IMR-90 (cell line): ENCODE results near the gene WSB2. TPM values are rescaled to one million over a fixed set of nuclear protein-coding genes. Genes with fewer than 3 reads are reported as not detected.

Source experiments
- ATAC-seq: fragments of 200-7000 bp; cut with Tn5 transposase; 2 replicates; pipeline ENCODE4 v1.9.1; 2020; ENCODE audit warnings: low read depth, mild to moderate bottlenecking, moderate library complexity
- BruUV-seq: library from RNA; stranded (reverse); fragments of 400-500 nt; replicated peaks from 2 replicates; lab custom pipeline; 2021; lab: Mats Ljungman, UMichigan
- CTCF ChIA-PET: fragments of 300-600 bp; formaldehyde crosslinking; extraction: SDS; loops from one replicate; lab custom pipeline; 2021; ENCODE audit warnings: antibody characterized with exemption; lab: Yijun Ruan, JAX
- POLR2A ChIA-PET: fragments of 300-600 bp; sonication (Branson Sonifier 250); formaldehyde crosslinking; loops from one replicate; lab custom pipeline; 2022; ENCODE audit warnings: antibody characterized with exemption; ENCODE audit not compliant: unreplicated experiment; lab: Charles Lee
- DNase-seq: peaks from one replicate; pipeline ENCODE4 v3.0.0; 2013
- H2AFZ ChIP-seq: replicated peaks from 2 replicates; pipeline ENCODE3; 2013; ENCODE audit warnings: low read length, mild to moderate bottlenecking; ENCODE audit not compliant: poor library complexity
- H2AK5ac ChIP-seq: 2 replicates; pipeline ENCODE4 v1.6.1; 2013; ENCODE audit warnings: low read depth, low read length, inconsistent platforms
- H2AK9ac ChIP-seq: replicated peaks from 2 replicates; pipeline ENCODE3; 2013; ENCODE audit warnings: mild to moderate bottlenecking, low read depth, low read length, moderate library complexity; ENCODE audit not compliant: poor library complexity
- H2BK120ac ChIP-seq: 2 replicates; pipeline ENCODE4 v1.6.1; 2013; ENCODE audit warnings: low read depth, low read length, inconsistent platforms
- H2BK15ac ChIP-seq: 3 replicates; pipeline ENCODE4 v1.6.1; 2013; ENCODE audit warnings: low read depth, low read length, inconsistent platforms
- H2BK20ac ChIP-seq: 2 replicates; pipeline ENCODE4 v1.6.1; 2013; ENCODE audit warnings: low read depth, mild to moderate bottlenecking, inconsistent platforms, low read length, moderate library complexity
- H2BK5ac ChIP-seq: 2 replicates; pipeline ENCODE4 v1.6.1; 2013; ENCODE audit warnings: mild to moderate bottlenecking, low read depth, low read length, inconsistent platforms; ENCODE audit not compliant: poor library complexity, severe bottlenecking
- H3K14ac ChIP-seq: replicated peaks from 2 replicates; pipeline ENCODE4 v1.6.1; 2013; ENCODE audit warnings: low read depth, low read length, inconsistent platforms
- H3K18ac ChIP-seq: 2 replicates; pipeline ENCODE4 v1.6.1; 2013; ENCODE audit warnings: low read depth, low read length, control low read depth
- H3K23ac ChIP-seq: 2 replicates; pipeline ENCODE4 v1.6.1; 2013; ENCODE audit warnings: low read depth, low read length, inconsistent platforms
- H3K27ac ChIP-seq: 2 replicates; pipeline ENCODE4 v1.5.1; 2013; ENCODE audit warnings: mild to moderate bottlenecking, control low read depth, low read length; ENCODE audit not compliant: insufficient read depth
- H3K27me3 ChIP-seq: 2 replicates; pipeline ENCODE4 v1.6.1; 2013; ENCODE audit warnings: low read length; ENCODE audit not compliant: control insufficient read depth, insufficient read depth
- H3K36me3 ChIP-seq: 2 replicates; pipeline ENCODE4 v1.6.1; 2013; ENCODE audit warnings: low read length, mixed read lengths; ENCODE audit not compliant: control insufficient read depth, insufficient read depth
- H3K4ac ChIP-seq: 2 replicates; pipeline ENCODE4 v1.6.1; 2013; ENCODE audit warnings: low read depth, low read length, inconsistent platforms
- H3K4me1 ChIP-seq: 2 replicates; pipeline ENCODE4 v1.6.1; 2013; ENCODE audit warnings: low read length, mixed read lengths; ENCODE audit not compliant: control insufficient read depth, insufficient read depth
- H3K4me2 ChIP-seq: 2 replicates; pipeline ENCODE4 v1.6.1; 2013; ENCODE audit warnings: low read depth, mild to moderate bottlenecking, control low read depth, low read length, moderate library complexity
- H3K4me3 ChIP-seq: 2 replicates; pipeline ENCODE4 v1.5.1; 2013; ENCODE audit warnings: low read depth, mild to moderate bottlenecking, control low read depth, low read length, moderate library complexity; ENCODE audit not compliant: insufficient read depth
- H3K56ac ChIP-seq: 2 replicates; pipeline ENCODE4 v1.6.1; 2013; ENCODE audit warnings: low read length, inconsistent platforms; ENCODE audit not compliant: insufficient read depth; ENCODE audit errors: extremely low read depth
- H3K79me1 ChIP-seq, 2 experiments: 2 replicates each; pipeline ENCODE4 v1.6.1; 2013; ENCODE audit warnings: low read length in 2 of 2, inconsistent platforms in 1 of 2, low read depth in 1 of 2
- H3K9ac ChIP-seq: 2 replicates; pipeline ENCODE4 v1.6.1; 2013; ENCODE audit warnings: low read depth, low read length, control low read depth
- H3K9me1 ChIP-seq: 2 replicates; pipeline ENCODE4 v1.6.1; 2013; ENCODE audit warnings: low read length, inconsistent platforms; ENCODE audit not compliant: insufficient read depth
- H3K9me3 ChIP-seq: 2 replicates; pipeline ENCODE4 v1.6.1; 2013; ENCODE audit warnings: low read length; ENCODE audit not compliant: control insufficient read depth, insufficient read depth
- H4K20me1 ChIP-seq: 2 replicates; pipeline ENCODE4 v1.6.1; 2013; ENCODE audit warnings: low read length, inconsistent platforms; ENCODE audit not compliant: insufficient read depth
- H4K5ac ChIP-seq: 2 replicates; pipeline ENCODE4 v1.6.1; 2013; ENCODE audit warnings: mild to moderate bottlenecking, low read depth, low read length, control low read depth
- H4K8ac ChIP-seq, 2 experiments: 2 replicates each; pipeline ENCODE4 v1.6.1; 2013; ENCODE audit warnings: low read depth in 2 of 2, low read length in 2 of 2, control low read depth in 1 of 2, inconsistent platforms in 1 of 2
- H4K91ac ChIP-seq: 2 replicates; pipeline ENCODE4 v1.6.1; 2013; ENCODE audit warnings: low read depth, low read length, inconsistent platforms; ENCODE audit not compliant: insufficient read depth
- BHLHE40 ChIP-seq: fragments of 150-350 bp; IDR thresholded peaks from 2 replicates; pipeline ENCODE4 v1.6.1; 2016; ENCODE audit warnings: mild to moderate bottlenecking, low read depth, low read length
- CEBPB ChIP-seq: IDR thresholded peaks from 2 replicates; pipeline ENCODE4 v1.6.1; 2012; ENCODE audit warnings: low read depth, low read length, improper control_type of control experiment
- CTCF ChIP-seq: conservative IDR thresholded peaks from 2 replicates; pipeline ENCODE4 v1.5.1; 2012; ENCODE audit warnings: mild to moderate bottlenecking, low read depth, low read length, improper control_type of control experiment
- ELK1 ChIP-seq: fragments of 150-350 bp; IDR thresholded peaks from 2 replicates; pipeline ENCODE4 v1.6.1; 2016; ENCODE audit warnings: low read depth, mild to moderate bottlenecking, low read length, moderate library complexity, borderline replicate concordance
- FOS ChIP-seq: fragments of 150-350 bp; IDR thresholded peaks from 2 replicates; pipeline ENCODE4 v1.6.1; 2016; ENCODE audit warnings: low read depth, low read length
- NFE2L2 ChIP-seq: fragments of 150-350 bp; IDR thresholded peaks from 2 replicates; pipeline ENCODE4 v1.6.1; 2016; ENCODE audit warnings: low read depth, mild to moderate bottlenecking, low read length
- POLR2A ChIP-seq: IDR thresholded peaks from 2 replicates; pipeline ENCODE4 v1.6.1; 2012; ENCODE audit warnings: mild to moderate bottlenecking, low read depth, low read length
- RAD21 ChIP-seq: IDR thresholded peaks from 2 replicates; pipeline ENCODE4 v1.6.1; 2012; ENCODE audit warnings: low read length, improper control_type of control experiment
- RCOR1 ChIP-seq: IDR thresholded peaks from 2 replicates; pipeline ENCODE4 v1.6.1; 2012; ENCODE audit warnings: mild to moderate bottlenecking, low read length, improper control_type of control experiment; ENCODE audit not compliant: insufficient replicate concordance
- RFX5 ChIP-seq: IDR thresholded peaks from 2 replicates; pipeline ENCODE4 v1.8.0; 2012; ENCODE audit warnings: low read depth, mild to moderate bottlenecking, low read length, moderate library complexity
- USF2 ChIP-seq: fragments of 150-350 bp; IDR thresholded peaks from 2 replicates; pipeline ENCODE4 v1.6.1; 2017; ENCODE audit warnings: mild to moderate bottlenecking, antibody characterized with exemption, low read length, low read depth
- WGBS, 2 experiments: methylation state at CpG; one replicate each; pipeline versions ENCODE4 v1.1.5 to v1.1.7; 2013; ENCODE audit warnings: missing lambda C conversion rate in 2 of 2; ENCODE audit not compliant: insufficient read length in 1 of 2; ENCODE audit errors: extremely low coverage in 2 of 2; 5-methylcytosine and 5-hydroxymethylcytosine counted together
- dilution Hi-C: fragments of 300-500 bp; cut with HindIII; formaldehyde crosslinking; loops from one replicate; pipeline ENCODE4 v1.14.3; 2018; ENCODE audit warnings: low sequenced_read_pairs; ENCODE audit not compliant: unreplicated experiment
- in situ Hi-C: fragments of 300-500 bp; cut with MboI; formaldehyde crosslinking; loops from 3 replicates; pipeline ENCODE4 v1.14.3; 2019; ENCODE audit warnings: low sequenced_read_pairs, inconsistent platforms, mixed read lengths
- intact Hi-C: fragments of 100-400 bp; cut with micrococcal nuclease; formaldehyde crosslinking; loops from 2 replicates; pipeline ENCODE4 v1.10.0; 2022
- polyA plus RNA-seq, 3 experiments: library from polyadenylated mRNA; depleted of rRNA; stranded (reverse); fragments of >200 nt; gene quantifications; 2 replicates each; pipeline ENCODE4 v1.2.3, GENCODE V29; 2012; ENCODE audit warnings: low replicate concordance in 1 of 3
- total RNA-seq: library from RNA; depleted of rRNA; stranded (reverse); fragments of >200 nt; gene quantifications from 2 replicates; pipeline ENCODE4 v1.2.3, GENCODE V29; 2012

The WSB2 gene
- total and polyA plus RNA-seq, 2 of the 4 experiments (the other 2 are of a cell fraction), result 92.8 to 180 TPM

- H2BK15ac ChIP-seq, result no peak overlapping the region
- no peak overlapping the region for H4K8ac ChIP-seq
- H3K9ac ChIP-seq, result no peak overlapping the region
- H3K4me3 ChIP-seq, result no peak overlapping the region
- no peak overlapping the region for H2AK5ac ChIP-seq
- no peak overlapping the region for H3K14ac ChIP-seq
- no peak overlapping the region for H2AK9ac ChIP-seq
- TF ChIP-seq FOS, result no peak
- no peak for TF ChIP-seq CEBPB
- no peak for TF ChIP-seq RAD21
- TF ChIP-seq NFE2L2, result no peak
- no peak for TF ChIP-seq USF2
- TF ChIP-seq RCOR1, result no peak
- TF ChIP-seq CTCF, result no peak
- TF ChIP-seq BHLHE40, result no peak
- no peak for TF ChIP-seq ELK1
- TF ChIP-seq RFX5, result no peak
- TF ChIP-seq POLR2A, result no peak
- H3K4me2 ChIP-seq, result no peak overlapping the region
- H3K18ac ChIP-seq, result no peak overlapping the region
- H2AFZ ChIP-seq, result no peak overlapping the region
- CTCF ChIA-PET, result no interaction called here
- H3K9me1 ChIP-seq, result peaks cover 2% of the 10 kb centered on the region; the same call in 1 of the 2 replicates
- dilution Hi-C loops, result no loop called here
- no peaks in the 10 kb centered on the region for H4K20me1 ChIP-seq
- H2BK5ac ChIP-seq, result no peak overlapping the region
- intact Hi-C loops, result no loop called here
- no peak for ATAC-seq
- DNase-seq, result no peak
- H3K4me1 ChIP-seq, result no peaks in the 10 kb centered on the region
- no peak overlapping the region for H2BK120ac ChIP-seq
- H3K36me3 ChIP-seq, result peaks cover 11% of the 10 kb centered on the region
- no peaks in the 10 kb centered on the region for H3K79me1 ChIP-seq
- no peak overlapping the region for H3K4ac ChIP-seq
- no peaks in the 10 kb centered on the region for H3K27me3 ChIP-seq
- H3K9me3 ChIP-seq, result peaks cover 3% of the 10 kb centered on the region; the same call in 1 of the 2 replicates
- H3K27ac ChIP-seq, result no peak overlapping the region
- BruUV-seq, result no TSS peak
- no peak overlapping the region for H4K91ac ChIP-seq
- no peak overlapping the region for H2BK20ac ChIP-seq
- in situ Hi-C loops, result no loop called here
- no peak overlapping the region for H3K56ac ChIP-seq
- WGBS, 2 experiments, result 100% methylated on average over 1 of the region's 9 CpGs; no CpG with 5 or more reads in 1 of the 2 experiments
- H3K23ac ChIP-seq, result no peak overlapping the region
- POLR2A ChIA-PET, result no interaction called here
- H4K5ac ChIP-seq, result no peak overlapping the region
These were observed 21.2 kb upstream of the WSB2 start for GRCh38 chr12:118082161-118082560.
